HG03469 (cell line): ENCODE results near the gene FIS1.
"Not testable (repeated sequence)": the region's sequence is repeated elsewhere in the genome, so short reads cannot be mapped to it uniquely, and the experiment has no call there.

Experiments used
- ATAC-seq: cut with Tn5 transposase; IDR thresholded peaks from one replicate; pipeline ENCODE4 v1.9.1; 2021; ENCODE audit warnings: mild to moderate bottlenecking, moderate library complexity, moderate number of reproducible peaks; ENCODE audit not compliant: unreplicated experiment

The FIS1 gene

GRCh38 chr7:101258243-101258731, 13.4 kb upstream of the FIS1 start:
- ATAC-seq = no peak

- ATAC-seq = no peak
Observed at GRCh38 chr7:101255796-101256195, 10.9 kb upstream of the FIS1 start.

- ATAC-seq = not testable (repeated sequence)
Observed at GRCh38 chr7:101253199-101253598, 8.3 kb upstream of the FIS1 start.

- ATAC-seq = peak; percentile 88
Observed at GRCh38 chr7:101251871-101252659, 7.2 kb upstream of the FIS1 start.

GRCh38 chr7:101250324-101250723, 5.4 kb upstream of the FIS1 start:
- no peak for ATAC-seq

- no peak for ATAC-seq
Observed at GRCh38 chr7:101248276-101248675, 3.4 kb upstream of the FIS1 start.

GRCh38 chr7:101245147-101245668, 327 bp upstream of the FIS1 start:
- ATAC-seq = no peak

GRCh38 chr7:101243646-101244374, 1.1 kb downstream of the FIS1 start:
- no peak for ATAC-seq

GRCh38 chr7:101241443-101242349, 3.2 kb downstream of the FIS1 start:
- ATAC-seq = no peak

GRCh38 chr7:101241015-101241363, 3.9 kb downstream of the FIS1 start:
- ATAC-seq = no peak

GRCh38 chr7:101240226-101241014, 4.5 kb downstream of the FIS1 start:
- no peak for ATAC-seq

GRCh38 chr7:101239951-101240220, 5.0 kb downstream of the FIS1 start:
- ATAC-seq = no peak

GRCh38 chr7:101239191-101239950, 5.5 kb downstream of the FIS1 start:
- no peak for ATAC-seq

- ATAC-seq = no peak
Observed at GRCh38 chr7:101238226-101239182, 6.4 kb downstream of the FIS1 start.

GRCh38 chr7:101237206-101238067, 7.4 kb downstream of the FIS1 start, which contains the start of gene CLDN15:
Gene CLDN15 (minus strand): TSS chr7:101237802. CDS start chr7:101237581, 221 bp downstream.
- ATAC-seq = no peak

- ATAC-seq = no peak
Observed at GRCh38 chr7:101236292-101236835, 8.5 kb downstream of the FIS1 start.

- no peak for ATAC-seq
Observed at GRCh38 chr7:101235522-101235921, 9.4 kb downstream of the FIS1 start.
